DOHH2 (cell line): ENCODE measurements around the gene METTL25.

Experiments
- CTCF ChIP-seq: fragments of 200-600 bp; sonication (generic); IDR thresholded peaks from one replicate; pipeline ENCODE4 v1.5.1; 2014; ENCODE audit warnings: antibody characterized with exemption, mild to moderate bottlenecking, low read depth, low read length; ENCODE audit not compliant: poor library complexity, severe bottlenecking
- EZH2phosphoT487 ChIP-seq: fragments of 200-600 bp; sonication (generic); IDR thresholded peaks from 2 replicates; pipeline ENCODE4 v1.6.1; 2017; ENCODE audit warnings: borderline replicate concordance, mild to moderate bottlenecking, antibody characterized with exemption, low read length, moderate library complexity, mixed read lengths

- TF ChIP-seq CTCF (no peak), EZH2phosphoT487 (no peak)
These were observed 118.2 kb downstream of the METTL25 start for GRCh38 chr12:82476511-82476910.
